ENCODE results near the gene ZNF133.

- TF ChIP-seq RAD21 (IDR thresholded peaks at IDR 0.05; ENCODE audit: low read depth): no peak
- TF ChIP-seq TAF1 (IDR thresholded peaks at IDR 0.05; ENCODE audit: low read depth): no peak
- TF ChIP-seq, protein P1, sequence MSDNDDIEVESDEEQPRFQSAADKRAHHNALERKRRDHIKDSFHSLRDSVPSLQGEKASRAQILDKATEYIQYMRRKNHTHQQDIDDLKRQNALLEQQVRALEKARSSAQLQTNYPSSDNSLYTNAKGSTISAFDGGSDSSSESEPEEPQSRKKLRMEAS (IDR thresholded peaks at IDR 0.05): no peak
- TF ChIP-seq CREB1 (IDR thresholded peaks at IDR 0.05; ENCODE audit: low read depth): no peak
- no peak for TF ChIP-seq TEAD4 (IDR thresholded peaks at IDR 0.05)
- TF ChIP-seq NFIC (IDR thresholded peaks at IDR 0.05): no peak
- TF ChIP-seq YY1 (IDR thresholded peaks at IDR 0.05; ENCODE audit: low read depth): no peak
- TF ChIP-seq, protein P2, sequence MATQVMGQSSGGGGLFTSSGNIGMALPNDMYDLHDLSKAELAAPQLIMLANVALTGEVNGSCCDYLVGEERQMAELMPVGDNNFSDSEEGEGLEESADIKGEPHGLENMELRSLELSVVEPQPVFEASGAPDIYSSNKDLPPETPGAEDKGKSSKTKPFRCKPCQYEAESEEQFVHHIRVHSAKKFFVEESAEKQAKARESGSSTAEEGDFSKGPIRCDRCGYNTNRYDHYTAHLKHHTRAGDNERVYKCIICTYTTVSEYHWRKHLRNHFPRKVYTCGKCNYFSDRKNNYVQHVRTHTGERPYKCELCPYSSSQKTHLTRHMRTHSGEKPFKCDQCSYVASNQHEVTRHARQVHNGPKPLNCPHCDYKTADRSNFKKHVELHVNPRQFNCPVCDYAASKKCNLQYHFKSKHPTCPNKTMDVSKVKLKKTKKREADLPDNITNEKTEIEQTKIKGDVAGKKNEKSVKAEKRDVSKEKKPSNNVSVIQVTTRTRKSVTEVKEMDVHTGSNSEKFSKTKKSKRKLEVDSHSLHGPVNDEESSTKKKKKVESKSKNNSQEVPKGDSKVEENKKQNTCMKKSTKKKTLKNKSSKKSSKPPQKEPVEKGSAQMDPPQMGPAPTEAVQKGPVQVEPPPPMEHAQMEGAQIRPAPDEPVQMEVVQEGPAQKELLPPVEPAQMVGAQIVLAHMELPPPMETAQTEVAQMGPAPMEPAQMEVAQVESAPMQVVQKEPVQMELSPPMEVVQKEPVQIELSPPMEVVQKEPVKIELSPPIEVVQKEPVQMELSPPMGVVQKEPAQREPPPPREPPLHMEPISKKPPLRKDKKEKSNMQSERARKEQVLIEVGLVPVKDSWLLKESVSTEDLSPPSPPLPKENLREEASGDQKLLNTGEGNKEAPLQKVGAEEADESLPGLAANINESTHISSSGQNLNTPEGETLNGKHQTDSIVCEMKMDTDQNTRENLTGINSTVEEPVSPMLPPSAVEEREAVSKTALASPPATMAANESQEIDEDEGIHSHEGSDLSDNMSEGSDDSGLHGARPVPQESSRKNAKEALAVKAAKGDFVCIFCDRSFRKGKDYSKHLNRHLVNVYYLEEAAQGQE (IDR thresholded peaks at IDR 0.05; ENCODE audit: low read depth): no peak
- TF ChIP-seq EP300 (IDR thresholded peaks at IDR 0.05; ENCODE audit: borderline replicate concordance): no peak
- TF ChIP-seq CEBPB (IDR thresholded peaks at IDR 0.05): no peak
Observed at GRCh38 chr20:18326990-18327389, 38.7 kb downstream of the ZNF133 start.
